ENCODE results near the gene NIPBL.

- TF ChIP-seq CTCF (IDR thresholded peaks at IDR 0.05) (no peak), POLR2A (IDR thresholded peaks at IDR 0.05) (no peak)
Measured at GRCh38 chr5:37043693-37044092, 167.1 kb downstream of the NIPBL start.

All from body of pancreas (tissue), 4 donors.